Measurements from ENCODE around the gene MAPK8IP1. TPM values are rescaled to one million over a fixed set of nuclear protein-coding genes. Genes with fewer than 3 reads are reported as not detected.

Gene MAPK8IP1
- total RNA-seq, 1 donor from 2014 or later: 1.1 TPM

DNA sequence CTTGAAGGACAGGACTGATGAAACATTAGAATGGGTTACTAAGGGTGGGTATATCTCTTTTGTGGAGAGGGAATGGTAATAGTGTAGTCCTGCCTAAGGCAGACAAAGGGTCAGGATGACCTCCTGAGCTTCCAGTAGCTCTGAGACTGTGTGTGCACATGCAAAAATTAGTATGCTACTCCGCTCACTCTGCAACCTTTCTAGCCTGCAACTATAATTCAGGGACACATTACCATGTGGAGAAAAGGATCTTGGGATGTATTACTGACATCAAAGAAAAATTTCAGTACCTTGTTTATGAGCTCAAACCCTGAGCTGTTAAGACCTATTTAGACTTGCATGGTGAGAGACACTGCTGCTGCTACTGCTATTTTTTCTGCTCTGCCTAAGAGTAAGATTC, 62.4 kb downstream of the MAPK8IP1 start:
- no peak for ATAC-seq

DNA sequence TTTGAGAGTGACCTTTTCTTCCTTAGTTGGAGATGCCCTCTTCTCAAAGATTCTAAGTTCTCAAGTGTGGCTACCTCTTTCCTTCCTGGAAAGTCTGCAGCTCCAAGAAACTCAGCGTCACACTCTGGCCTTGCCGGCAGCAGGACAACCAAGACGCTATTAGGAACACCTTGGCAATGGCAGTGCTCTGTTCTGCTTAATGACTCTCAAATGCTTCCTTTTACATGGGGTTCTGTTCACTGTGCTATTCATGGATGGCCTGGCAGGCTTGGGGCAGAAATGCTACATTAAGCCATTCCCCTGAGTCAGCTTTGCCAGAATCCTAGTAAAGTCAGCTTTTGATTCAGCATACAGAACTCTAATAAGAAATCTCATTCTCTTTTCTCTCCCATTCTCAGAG, 62.9 kb downstream of the MAPK8IP1 start:
- ATAC-seq: no peak

DNA sequence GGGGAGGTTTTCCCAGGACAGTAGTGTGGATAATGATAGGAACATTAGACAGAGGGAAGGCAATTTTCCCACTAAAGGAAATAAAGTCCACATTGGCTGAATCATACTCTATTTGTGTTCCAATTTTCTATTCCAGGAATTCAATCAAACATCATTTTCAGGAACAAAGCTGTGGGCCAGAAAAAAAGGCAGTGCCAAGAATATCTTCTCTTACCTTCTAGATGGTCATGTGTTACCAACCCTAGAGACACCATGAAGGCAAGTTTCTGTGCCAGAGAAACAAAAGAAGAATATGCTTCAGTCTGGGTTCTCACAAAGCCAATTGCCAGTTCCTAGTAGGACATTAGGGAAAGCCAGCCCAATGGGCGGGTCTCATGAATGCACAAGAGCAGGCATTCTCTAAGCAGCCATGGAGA, 64.5 kb downstream of the MAPK8IP1 start:
- no peak for ATAC-seq

Other genes starting within 250 kb of the MAPK8IP1 start
- 3.0 TPM for gene CHST1, start 220.0 kb upstream of the MAPK8IP1 start, total RNA-seq
- 22.8 TPM for gene SLC35C1, start 80.5 kb upstream of the MAPK8IP1 start, total RNA-seq
- gene CRY2, start 38.2 kb upstream of the MAPK8IP1 start, total RNA-seq: 6.6 TPM
- gene FREY1, start 21.6 kb downstream of the MAPK8IP1 start, total RNA-seq: 0.56 TPM
- gene PEX16, start 32.2 kb downstream of the MAPK8IP1 start, total RNA-seq: 22.6 TPM
- gene LARGE2, start 37.0 kb downstream of the MAPK8IP1 start, total RNA-seq: 30.4 TPM
- 17.2 TPM for gene PHF21A, start 235.8 kb downstream of the MAPK8IP1 start, total RNA-seq

Data from esophagus mucosa (tissue), 1 donor.